H1 (cell line): ENCODE results near the gene LEPR. TPM values are rescaled to one million over a fixed set of nuclear protein-coding genes. Genes with fewer than 3 reads are reported as not detected.

Experiments used
- CTCF ChIA-PET: fragments of 300-600 bp; sonication (Branson Sonifier 250); formaldehyde crosslinking; loops from one replicate; lab custom pipeline; 2021; ENCODE audit not compliant: partially characterized antibody; lab: Charles Lee
- POLR2A ChIA-PET: fragments of 300-600 bp; sonication (Branson Sonifier 250); formaldehyde crosslinking; loops from one replicate; lab custom pipeline; 2021; ENCODE audit warnings: inconsistent platforms; ENCODE audit not compliant: partially characterized antibody; lab: Charles Lee
- DNase-seq, 2 experiments: peaks; one replicate each; pipeline versions ENCODE4 v3.0.0 to v3.0.0-alpha.2; 2010 to 2022; ENCODE audit warnings: low spot score in 2 of 2, low read depth in 1 of 2, mixed read lengths in 1 of 2
- FAIRE-seq: peaks from 2 replicates; lab custom pipeline; 2011; peaks lifted over from hg19 to GRCh38; lab: Jason Lieb, UNC
- H2AFZ ChIP-seq: 2 replicates; pipeline ENCODE4 v1.8.1; 2012; ENCODE audit warnings: low read length, inconsistent platforms
- H2AK5ac ChIP-seq: 2 replicates; pipeline ENCODE4 v1.6.1; 2013; ENCODE audit warnings: low read depth, low read length
- H2BK120ac ChIP-seq: replicated peaks from 2 replicates; pipeline ENCODE3; 2013; ENCODE audit warnings: low read depth, low read length, inconsistent platforms
- H2BK12ac ChIP-seq: 2 replicates; pipeline ENCODE4 v1.6.1; 2013; ENCODE audit warnings: low read depth, low read length
- H2BK15ac ChIP-seq: 2 replicates; pipeline ENCODE4 v1.6.1; 2013; ENCODE audit warnings: low read length
- H2BK20ac ChIP-seq: 2 replicates; pipeline ENCODE4 v1.6.1; 2013; ENCODE audit warnings: low read length
- H2BK5ac ChIP-seq: 2 replicates; pipeline ENCODE4 v1.6.1; 2013; ENCODE audit warnings: low read depth, low read length
- H3K14ac ChIP-seq: 2 replicates; pipeline ENCODE4 v1.6.1; 2013; ENCODE audit warnings: inconsistent platforms; ENCODE audit not compliant: insufficient read length
- H3K18ac ChIP-seq: 2 replicates; pipeline ENCODE4 v1.6.1; 2013; ENCODE audit warnings: low read length; ENCODE audit errors: extremely low read depth
- H3K23ac ChIP-seq: 2 replicates; pipeline ENCODE4 v1.6.1; 2013; ENCODE audit warnings: inconsistent platforms; ENCODE audit not compliant: insufficient read length
- H3K23me2 ChIP-seq: 2 replicates; pipeline ENCODE4 v1.6.1; 2013; ENCODE audit warnings: low read depth, low read length
- H3K27ac ChIP-seq: 2 replicates; pipeline ENCODE4 v1.6.1; 2011; ENCODE audit warnings: low read depth, low read length, inconsistent platforms
- H3K27me3 ChIP-seq, 4 experiments: replicated peaks in 1 of 4; 1 replicate in 1 of 4; 2 replicates in 3 of 4; pipeline versions ENCODE4 v1.6.1 to v1.8.1; 2011 to 2013; ENCODE audit warnings: low read length in 3 of 4, mild to moderate bottlenecking in 3 of 4, inconsistent platforms in 2 of 4, mixed read lengths in 2 of 4, moderate library complexity in 1 of 4; ENCODE audit not compliant: control insufficient read depth in 3 of 4, insufficient read depth in 3 of 4; ENCODE audit errors: extremely low read depth in 1 of 4
- H3K36me3 ChIP-seq, 4 experiments: 2 replicates each; pipeline versions ENCODE4 v1.6.1 to v1.8.1; 2011 to 2013; ENCODE audit warnings: mild to moderate bottlenecking in 4 of 4, low read length in 3 of 4, moderate library complexity in 2 of 4, control low read depth in 1 of 4, inconsistent platforms in 1 of 4; ENCODE audit not compliant: insufficient read depth in 4 of 4, control insufficient read depth in 2 of 4
- H3K4ac ChIP-seq: replicated peaks from 2 replicates; pipeline ENCODE3; 2013; ENCODE audit warnings: low read length, low read depth, mixed read lengths, inconsistent platforms; ENCODE audit not compliant: insufficient read length
- H3K4me1 ChIP-seq, 4 experiments: replicated peaks in 1 of 4; 1 replicate in 1 of 4; 2 replicates in 3 of 4; pipeline versions ENCODE4 v1.6.1 to v1.8.1; 2011 to 2013; ENCODE audit warnings: low read length in 3 of 4, inconsistent platforms in 2 of 4, mixed read lengths in 1 of 4; ENCODE audit not compliant: insufficient read depth in 4 of 4, control insufficient read depth in 3 of 4
- H3K4me2 ChIP-seq, 2 experiments: 2 replicates each; pipeline versions ENCODE4 v1.6.1 to v1.8.1; 2011 to 2013; ENCODE audit warnings: low read depth in 2 of 2, low read length in 2 of 2, control low read depth in 1 of 2, inconsistent platforms in 1 of 2, mild to moderate bottlenecking in 1 of 2; ENCODE audit not compliant: insufficient read depth in 1 of 2
- H3K4me3 ChIP-seq, 4 experiments: fragments of 200-600, 300-600 bp in 1 of 4; sonication (generic), shearing (Covaris generic), sonication (Bioruptor Twin) in 1 of 4; 2 replicates each; pipeline versions ENCODE4 v1.5.1 to v1.8.1; 2011 to 2016; ENCODE audit warnings: low read length in 4 of 4, low read depth in 3 of 4, control low read depth in 2 of 4, inconsistent platforms in 2 of 4, mild to moderate bottlenecking in 2 of 4, mixed read lengths in 1 of 4, moderate library complexity in 1 of 4; ENCODE audit not compliant: insufficient read depth in 2 of 4; ENCODE audit errors: extremely low read depth in 1 of 4
- H3K56ac ChIP-seq: replicated peaks from 2 replicates; pipeline ENCODE3; 2013; ENCODE audit warnings: low read depth, mild to moderate bottlenecking, mixed read lengths, low read length, inconsistent platforms; ENCODE audit not compliant: insufficient read length
- H3K79me1 ChIP-seq: 2 replicates; pipeline ENCODE4 v1.6.1; 2013; ENCODE audit warnings: low read depth, low read length, control low read depth
- H3K79me2 ChIP-seq, 2 experiments: 2 replicates each; pipeline versions ENCODE4 v1.6.1 to v1.8.1; 2012 to 2013; ENCODE audit warnings: low read length in 2 of 2, mild to moderate bottlenecking in 2 of 2, inconsistent platforms in 1 of 2; ENCODE audit not compliant: insufficient read depth in 2 of 2, control insufficient read depth in 1 of 2
- H3K9ac ChIP-seq, 4 experiments: replicated peaks in 1 of 4; 1 replicate in 1 of 4; 2 replicates in 3 of 4; pipeline versions ENCODE4 v1.6.1 to v1.8.1; 2011 to 2013; ENCODE audit warnings: low read depth in 3 of 4, low read length in 3 of 4, control low read depth in 2 of 4, mild to moderate bottlenecking in 2 of 4, moderate library complexity in 2 of 4, inconsistent platforms in 1 of 4; ENCODE audit errors: extremely low read depth in 1 of 4
- H3K9me3 ChIP-seq, 2 experiments: 2 replicates each; pipeline versions ENCODE4 v1.6.1 to v1.8.1; 2012 to 2013; ENCODE audit warnings: mild to moderate bottlenecking in 2 of 2, moderate library complexity in 2 of 2, control low read depth in 1 of 2, inconsistent platforms in 1 of 2, low read depth in 1 of 2, low read length in 1 of 2, mixed read lengths in 1 of 2; ENCODE audit not compliant: insufficient read depth in 2 of 2
- H4K20me1 ChIP-seq, 2 experiments: replicated peaks in 1 of 2; 2 replicates each; pipeline versions ENCODE3 to v1.8.1; 2011 to 2013; ENCODE audit warnings: inconsistent platforms in 2 of 2, low read length in 2 of 2, mild to moderate bottlenecking in 1 of 2; ENCODE audit not compliant: insufficient read depth in 2 of 2, control insufficient read depth in 1 of 2
- H4K5ac ChIP-seq: 2 replicates; pipeline ENCODE4 v1.6.1; 2013; ENCODE audit warnings: low read length, low read depth, mixed read lengths, inconsistent platforms; ENCODE audit not compliant: insufficient read length
- H4K8ac ChIP-seq: 2 replicates; pipeline ENCODE4 v1.8.0; 2013; ENCODE audit warnings: mild to moderate bottlenecking, moderate library complexity, low read length, inconsistent platforms; ENCODE audit not compliant: insufficient read depth; ENCODE audit errors: extremely low read depth
- H4K91ac ChIP-seq: replicated peaks from 2 replicates; pipeline ENCODE3; 2013; ENCODE audit warnings: low read length, mixed read lengths, inconsistent platforms; ENCODE audit not compliant: insufficient read length
- HDAC2 ChIP-seq, 2 experiments: fragments of 300-600 bp in 1 of 2; sonication (generic) in 1 of 2; IDR thresholded peaks; 2 replicates each; pipeline ENCODE4 v1.6.1; 2011 to 2012; ENCODE audit warnings: low read depth in 2 of 2, low read length in 2 of 2, mild to moderate bottlenecking in 2 of 2, moderate library complexity in 2 of 2, borderline replicate concordance in 1 of 2, inconsistent platforms in 1 of 2
- HDAC6 ChIP-seq: IDR thresholded peaks from one replicate; pipeline ENCODE4 v1.7.1; 2012; ENCODE audit warnings: low read depth, mild to moderate bottlenecking, inconsistent platforms, low read length, moderate library complexity
- SIX5 ChIP-seq: IDR thresholded peaks from 2 replicates; pipeline ENCODE4 v1.6.1; 2011; ENCODE audit warnings: mild to moderate bottlenecking, low read depth, low read length
- SUZ12 ChIP-seq: fragments of 200-600 bp; sonication (generic); IDR thresholded peaks from 2 replicates; pipeline ENCODE4 v1.6.1; 2012; ENCODE audit warnings: mild to moderate bottlenecking, inconsistent platforms, low read length, moderate library complexity, mixed read lengths
- WGBS, 2 experiments: shearing (Covaris generic) in 1 of 2; methylation state at CpG; one replicate each; pipeline versions ENCODE4 v1.1.6 to v1.1.7; 2013 to 2015; ENCODE audit warnings: low lambda C conversion rate in 2 of 2, mixed read lengths in 2 of 2, inconsistent platforms in 1 of 2, low coverage in 1 of 2, missing lambda C conversion rate in 1 of 2; ENCODE audit not compliant: insufficient replicate concordance in 2 of 2, insufficient coverage in 1 of 2, insufficient read length in 1 of 2; ENCODE audit errors: extremely low coverage in 1 of 2, missing lambda C conversion rate in 1 of 2; 5-methylcytosine and 5-hydroxymethylcytosine counted together
- polyA plus RNA-seq, 7 experiments: library from polyadenylated mRNA; depleted of rRNA in 3 of 7; stranded (reverse) in 5 of 7; unstranded in 2 of 7; fragments of >200 nt in 5 of 7; fragments of 200-250 nt in 2 of 7; gene quantifications; 1 replicate in 5 of 7; 2 replicates in 1 of 7; 4 replicates in 1 of 7; pipeline versions ENCODE4 v1.2.1 to v1.2.3, GENCODE V29; 2011 to 2013; ENCODE audit warnings: missing spikeins in 2 of 7, mixed read lengths in 2 of 7
- total RNA-seq: library from RNA; stranded (reverse); fragmentation: NEBNext Ultra II Directional; extraction: Animal tissue kit (Norgen Biotek cat#: 25700); gene quantifications from 2 replicates; pipeline ENCODE4 v1.2.1, GENCODE V29; 2021

The LEPR gene
- total and polyA plus RNA-seq, 2 of the 8 experiments (the other 6 are each of a cell fraction or from before 2014, with no cell fraction given) = 1.3 to 3.9 TPM

DNA sequence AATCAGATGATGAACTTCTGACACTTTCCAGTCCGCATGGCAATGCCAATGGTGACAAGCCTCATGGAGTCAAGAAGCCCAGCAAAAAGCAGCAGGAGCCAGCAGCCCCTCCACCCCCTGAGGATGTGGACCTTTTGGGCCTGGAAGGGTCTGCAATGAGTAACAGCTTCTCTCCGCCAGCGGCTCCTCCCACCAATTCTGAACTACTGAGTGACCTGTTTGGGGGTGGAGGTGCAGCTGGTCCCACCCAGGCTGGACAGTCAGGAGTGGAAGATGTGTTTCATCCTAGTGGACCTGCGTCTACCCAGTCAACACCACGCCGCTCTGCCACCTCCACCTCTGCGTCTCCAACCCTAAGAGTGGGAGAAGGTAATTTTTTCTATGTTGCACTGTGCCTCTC lies 28.0 kb upstream of the LEPR start:
- no peaks in the 10 kb centered on the region for H3K27me3 ChIP-seq
- H3K4me3 ChIP-seq = no peak overlapping the region
- H3K56ac ChIP-seq = no peak overlapping the region
- H4K5ac ChIP-seq = no peak overlapping the region
- no peak overlapping the region for H2BK5ac ChIP-seq
- CTCF ChIA-PET = interaction anchor here (0.7 to 2.1 kb wide), 2 partner anchors 8 to 19 kb away, joined by 3 to 5 read pairs; no protein-coding TSS in a partner anchor
- H2BK120ac ChIP-seq = no peak overlapping the region
- no peak overlapping the region; the same call in 1 of the 2 replicates for H4K8ac ChIP-seq
- DNase-seq = no peak
- no peak overlapping the region for H3K14ac ChIP-seq
- 90% methylated on average over 7 of the region's 7 CpGs; no CpG with 5 or more reads in 1 of the 2 experiments for WGBS, 2 experiments
- H3K23ac ChIP-seq = no peak overlapping the region
- no peaks in the 10 kb centered on the region for H3K9me3 ChIP-seq
- POLR2A ChIA-PET = no interaction called here
- H2BK20ac ChIP-seq = no peak overlapping the region
- no peak overlapping the region for H2BK15ac ChIP-seq
- H3K79me2 ChIP-seq = no peaks in the 10 kb centered on the region
- H3K18ac ChIP-seq = no peak overlapping the region
- no peak overlapping the region for H3K9ac ChIP-seq
- no peak overlapping the region for H2BK12ac ChIP-seq
- no peak for FAIRE-seq
- no peaks in the 10 kb centered on the region for H3K36me3 ChIP-seq
- H4K91ac ChIP-seq = no peak overlapping the region
- TF ChIP-seq SIX5 = no peak
- no peak for TF ChIP-seq SUZ12
- no peak for TF ChIP-seq HDAC6
- TF ChIP-seq HDAC2 (IDR thresholded peaks at IDR 0.05; ENCODE audit: borderline replicate concordance in 1 of 2, low read depth in 2 of 2, low read length in 2 of 2) = no peak
- no peaks in the 10 kb centered on the region for H3K79me1 ChIP-seq
- no peaks in the 10 kb centered on the region for H3K23me2 ChIP-seq
- H2AFZ ChIP-seq = no peak overlapping the region
- no peak overlapping the region for H3K27ac ChIP-seq
- H3K4me2 ChIP-seq = no peak overlapping the region
- H2AK5ac ChIP-seq = no peak overlapping the region
- no peaks in the 10 kb centered on the region for H4K20me1 ChIP-seq
- H3K4ac ChIP-seq = no peak overlapping the region
- H3K4me1 ChIP-seq = peaks cover 0 to 3% (median under 1%) of the 10 kb centered on the region in 4 experiments; a peak in 5 of 7 replicates
